ENCODE results near the gene BACH2. TPM values are rescaled to one million over a fixed set of nuclear protein-coding genes. Genes with fewer than 3 reads are reported as not detected.

The BACH2 gene
- total and polyA plus RNA-seq, 9 of the 15 experiments (the other 6 are each of a cell fraction or from before 2014, with no cell fraction given), result 0.06 to 3.1 (median 0.59) TPM

- TF ChIP-seq CEBPG (CRISPR knock-in tag; IDR thresholded peaks at IDR 0.05), result no peak
- TF ChIP-seq CEBPG (tag; conservative IDR thresholded peaks at IDR 0.05 in 1 of 2, IDR thresholded peaks at IDR 0.05 in 1 of 2), result peak in 1 of 2 experiments; percentile 49; a peak in 1 of 4 replicates
- TF ChIP-seq DLX4 (CRISPR knock-in tag; IDR thresholded peaks at IDR 0.05), result no peak
- TF ChIP-seq EP300 (IDR thresholded peaks at IDR 0.05; ENCODE audit: low read length), result peak; percentile 52; the same call in 1 of the 2 replicates
- no peak for TF ChIP-seq E4F1 (CRISPR knock-in tag; IDR thresholded peaks at IDR 0.05; ENCODE audit: borderline replicate concordance)
- TF ChIP-seq RAD21 (CRISPR knock-in tag; conservative IDR thresholded peaks at IDR 0.05 in 1 of 2, IDR thresholded peaks at IDR 0.05 in 1 of 2), result peak in 1 of 2 experiments; percentile 23; a peak in 2 of 4 replicates
- peak; percentile 25; the same call in 1 of the 2 replicates for TF ChIP-seq TAL1 (IDR thresholded peaks at IDR 0.05)
- TF ChIP-seq ARID1B (IDR thresholded peaks at IDR 0.05), result peak; percentile 8; the same call in 1 of the 2 replicates
- TF ChIP-seq CBFA2T3 (IDR thresholded peaks at IDR 0.05), result peak; percentile 64
- peak; percentile 47; the same call in 1 of the 2 replicates for TF ChIP-seq TEAD4 (IDR thresholded peaks at IDR 0.05; ENCODE audit: low read length)
- no peak for TF ChIP-seq TEAD4 (CRISPR knock-in tag; IDR thresholded peaks at IDR 0.05; ENCODE audit: borderline replicate concordance)
- TF ChIP-seq KLF16 (IDR thresholded peaks at IDR 0.05), result peak; percentile 65; the same call in 1 of the 2 replicates
- no peak for TF ChIP-seq THRAP3 (IDR thresholded peaks at IDR 0.05; ENCODE audit: borderline replicate concordance)
- peak in 1 of 2 experiments; percentile 97; a peak in 2 of 4 replicates for TF ChIP-seq FOXA3 (CRISPR knock-in tag; conservative IDR thresholded peaks at IDR 0.05 in 1 of 2, IDR thresholded peaks at IDR 0.05 in 1 of 2)
- peak; percentile 63; the same call in 1 of the 2 replicates for TF ChIP-seq GATA2 (CRISPR knock-in tag; IDR thresholded peaks at IDR 0.05)
- TF ChIP-seq, protein P1, sequence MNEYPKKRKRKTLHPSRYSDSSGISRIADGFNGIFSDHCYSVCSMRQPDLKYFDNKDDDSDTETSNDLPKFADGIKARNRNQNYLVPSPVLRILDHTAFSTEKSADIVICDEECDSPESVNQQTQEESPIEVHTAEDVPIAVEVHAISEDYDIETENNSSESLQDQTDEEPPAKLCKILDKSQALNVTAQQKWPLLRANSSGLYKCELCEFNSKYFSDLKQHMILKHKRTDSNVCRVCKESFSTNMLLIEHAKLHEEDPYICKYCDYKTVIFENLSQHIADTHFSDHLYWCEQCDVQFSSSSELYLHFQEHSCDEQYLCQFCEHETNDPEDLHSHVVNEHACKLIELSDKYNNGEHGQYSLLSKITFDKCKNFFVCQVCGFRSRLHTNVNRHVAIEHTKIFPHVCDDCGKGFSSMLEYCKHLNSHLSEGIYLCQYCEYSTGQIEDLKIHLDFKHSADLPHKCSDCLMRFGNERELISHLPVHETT (CRISPR knock-in tag; conservative IDR thresholded peaks at IDR 0.05 in 1 of 2, IDR thresholded peaks at IDR 0.05 in 1 of 2), result no peak
- TF ChIP-seq ZNF143 (CRISPR knock-in tag; IDR thresholded peaks at IDR 0.05), result no peak
- no peak for TF ChIP-seq CHD2 (IDR thresholded peaks at IDR 0.05; ENCODE audit: low read depth, low read length)
- TF ChIP-seq CBFA2T2 (conservative IDR thresholded peaks at IDR 0.05), result peak; percentile 36; the same call in 1 of the 2 replicates
- TF ChIP-seq TAF7 (tag; IDR thresholded peaks at IDR 0.05), result no peak
- TF ChIP-seq HNRNPL (IDR thresholded peaks at IDR 0.05; ENCODE audit: low read depth, low read length), result no peak
Measured at GRCh38 chr6:90078513-90079289, 217.9 kb downstream of the BACH2 start (continued).

Measured in K562 (cell line).